ENCODE measurements around the gene DUSP21. TPM values are rescaled to one million over a fixed set of nuclear protein-coding genes. Genes with fewer than 3 reads are reported as not detected.

Gene DUSP21
- total RNA-seq: not detected
- long read RNA-seq: 0 reads

GRCh38 chrX:44843753-44844152 is at the start of gene DUSP21:
TSS of gene DUSP21 (plus strand) at chrX:44844021. CDS start at chrX:44844133, 112 bp downstream.
- ATAC-seq (no peak), DNase-seq (no peak)
- WGBS (ENCODE audit: insufficient coverage, low coverage, low lambda C conversion rate, missing lambda C conversion rate): 70% methylated on average over 3 of the region's 16 CpGs
- H3K27ac ChIP-seq: no peak within 1 kb of the TSS
- intact Hi-C loops (cut with DNase I): no loop called here
- no peaks in the 10 kb centered on the region for H3K27me3 ChIP-seq
- no peaks in the 10 kb centered on the region for H3K4me1 ChIP-seq
- H3K4me3 ChIP-seq: no peak within 1 kb of the TSS
- H3K9me3 ChIP-seq: no peaks in the 10 kb centered on the region
- no peaks in the 10 kb centered on the region for H3K36me3 ChIP-seq
- TF ChIP-seq POLR2A (IDR thresholded peaks at IDR 0.05) (no peak), CTCF (IDR thresholded peaks at IDR 0.05) (no peak)

- H3K9me3 ChIP-seq: no peaks in the 10 kb centered on the region
- intact Hi-C loops (cut with DNase I): no loop called here
These were observed 47.8 kb upstream of the DUSP21 start for GRCh38 chrX:44795945-44796450.

GRCh38 chrX:44802613-44803012 is 41.2 kb upstream of the DUSP21 start:
- Histone ChIP-seq H3K27me3 (no peaks in the 10 kb centered on the region), H3K36me3 (no peaks in the 10 kb centered on the region), H3K4me1 (no peaks in the 10 kb centered on the region), H3K4me3 (no peak overlapping the region), H3K27ac (no peak overlapping the region), H3K9me3 (no peaks in the 10 kb centered on the region)
- TF ChIP-seq CTCF (IDR thresholded peaks at IDR 0.05) (no peak), POLR2A (IDR thresholded peaks at IDR 0.05) (no peak)
- ATAC-seq (no peak), DNase-seq (no peak)
- WGBS (ENCODE audit: insufficient coverage, low coverage, low lambda C conversion rate, missing lambda C conversion rate): 69% methylated on average over 2 of the region's 2 CpGs
- intact Hi-C loops (cut with DNase I): no loop called here

More at GRCh38 chrX:44795945-44796450, 47.8 kb upstream of the DUSP21 start:
- 18% methylated on average over 3 of the region's 3 CpGs for WGBS (ENCODE audit: insufficient coverage, low coverage, low lambda C conversion rate, missing lambda C conversion rate)
- DNase-seq (no peak), ATAC-seq (peak in 1 of 4 donors; percentile 23)
- Histone ChIP-seq H3K27ac (no peak overlapping the region), H3K4me1 (no peaks in the 10 kb centered on the region), H3K27me3 (no peaks in the 10 kb centered on the region), H3K36me3 (no peaks in the 10 kb centered on the region), H3K4me3 (no peak overlapping the region)
- TF ChIP-seq POLR2A (IDR thresholded peaks at IDR 0.05) (no peak), CTCF (IDR thresholded peaks at IDR 0.05) (no peak)

GRCh38 chrX:44815681-44816080 is 28.1 kb upstream of the DUSP21 start:
- ATAC-seq (no peak), DNase-seq (no peak)
- no peak for TF ChIP-seq CTCF (IDR thresholded peaks at IDR 0.05)
- TF ChIP-seq POLR2A (IDR thresholded peaks at IDR 0.05): no peak
- Histone ChIP-seq H3K4me3 (no peak overlapping the region), H3K36me3 (no peaks in the 10 kb centered on the region), H3K27me3 (no peaks in the 10 kb centered on the region), H3K4me1 (no peaks in the 10 kb centered on the region), H3K27ac (no peak overlapping the region), H3K9me3 (no peaks in the 10 kb centered on the region)
- intact Hi-C loops (cut with DNase I): no loop called here

GRCh38 chrX:44816367-44816766 is 27.5 kb upstream of the DUSP21 start:
- ATAC-seq (no peak), DNase-seq (no peak)

More at GRCh38 chrX:44816367-44816766, 27.5 kb upstream of the DUSP21 start:
- TF ChIP-seq POLR2A (IDR thresholded peaks at IDR 0.05) (no peak), CTCF (IDR thresholded peaks at IDR 0.05) (no peak)
- no peaks in the 10 kb centered on the region for H3K27me3 ChIP-seq
- H3K4me1 ChIP-seq: no peaks in the 10 kb centered on the region
- no peak overlapping the region for H3K27ac ChIP-seq
- intact Hi-C loops (cut with DNase I): no loop called here
- no peaks in the 10 kb centered on the region for H3K9me3 ChIP-seq
- WGBS (ENCODE audit: insufficient coverage, low coverage, low lambda C conversion rate, missing lambda C conversion rate): 60% methylated on average over 1 of the region's 2 CpGs
- no peaks in the 10 kb centered on the region for H3K36me3 ChIP-seq
- no peak overlapping the region for H3K4me3 ChIP-seq
